NCI-H1417 treated with DMSO at 0.1 percent for 48 hours (cell line): Measurements from ENCODE around the gene RAD1.

Experiments used
- DNase-seq: peaks from one replicate; lab custom pipeline; 2025; lab: John Stamatoyannopoulos, UW

RAD1 gene

GRCh38 chr5:34915856-34916192, 520 bp upstream of the RAD1 start:
- DNase-seq: no peak

GRCh38 chr5:34914671-34915138, 599 bp downstream of the RAD1 start:
- no peak for DNase-seq

GRCh38 chr5:34913072-34913471, 2.2 kb downstream of the RAD1 start:
- no peak for DNase-seq

- DNase-seq: no peak
Measured at GRCh38 chr5:34905564-34905963, 9.7 kb downstream of the RAD1 start.

- DNase-seq: no peak
Measured at GRCh38 chr5:34903260-34903659, 12.0 kb downstream of the RAD1 start.

GRCh38 chr5:34900652-34901051, 14.7 kb downstream of the RAD1 start:
- DNase-seq: no peak

- no peak for DNase-seq
Measured at GRCh38 chr5:34899066-34899465, 16.2 kb downstream of the RAD1 start.

GRCh38 chr5:34898258-34898895, 16.9 kb downstream of the RAD1 start:
- DNase-seq: peak; percentile 38

- no peak for DNase-seq
Measured at GRCh38 chr5:34897646-34898045, 17.7 kb downstream of the RAD1 start.

- no peak for DNase-seq
Measured at GRCh38 chr5:34895641-34896419, 19.5 kb downstream of the RAD1 start.

GRCh38 chr5:34894716-34895115, 20.6 kb downstream of the RAD1 start:
- no peak for DNase-seq

- no peak for DNase-seq
Measured at GRCh38 chr5:34892414-34892813, 22.9 kb downstream of the RAD1 start.

GRCh38 chr5:34891981-34892380, 23.3 kb downstream of the RAD1 start:
- no peak for DNase-seq

- no peak for DNase-seq
Measured at GRCh38 chr5:34889394-34889793, 25.9 kb downstream of the RAD1 start.

GRCh38 chr5:34886392-34887119, 28.7 kb downstream of the RAD1 start:
- no peak for DNase-seq

GRCh38 chr5:34881246-34881645, 34.1 kb downstream of the RAD1 start:
- DNase-seq: no peak

GRCh38 chr5:34876275-34876674, 39.0 kb downstream of the RAD1 start:
- no peak for DNase-seq

- no peak for DNase-seq
Measured at GRCh38 chr5:34870382-34870781, 44.9 kb downstream of the RAD1 start.

GRCh38 chr5:34869256-34869655, 46.0 kb downstream of the RAD1 start:
- DNase-seq: no peak

- DNase-seq: no peak
Measured at GRCh38 chr5:34868791-34869190, 46.5 kb downstream of the RAD1 start.

GRCh38 chr5:34867660-34868059, 47.6 kb downstream of the RAD1 start:
- no peak for DNase-seq

- DNase-seq: no peak
Measured at GRCh38 chr5:34866989-34867471, 48.3 kb downstream of the RAD1 start.

- DNase-seq: no peak
Measured at GRCh38 chr5:34865091-34865490, 50.2 kb downstream of the RAD1 start.
